Esophagus muscularis mucosa (tissue), 4 donors: ENCODE data around the gene BDH1. TPM values are rescaled to one million over a fixed set of nuclear protein-coding genes. Genes with fewer than 3 reads are reported as not detected.
"Not testable (repeated sequence)": the region's sequence is repeated elsewhere in the genome, so short reads cannot be mapped to it uniquely, and the experiment has no call there.

Source experiments
- DNase-seq: peaks from one replicate; pipeline ENCODE4 v3.0.0-alpha.2; 2017; ENCODE audit errors: extremely low spot score
- H3K27ac ChIP-seq, 4 donors: fragments of 200-600 bp; sonication (generic); replicated peaks in 1 of 4; 1 replicate in 3 of 4; 2 replicates in 1 of 4; pipeline ENCODE4 v1.5.1; 2016 to 2019; ENCODE audit warnings: mild to moderate bottlenecking in 1 of 4
- H3K27me3 ChIP-seq, 4 donors: fragments of 200-600 bp; sonication (generic); one replicate each; pipeline versions ENCODE4 v1.5.1 to v1.6.0; 2016 to 2019
- H3K36me3 ChIP-seq, 4 donors: fragments of 200-600 bp; sonication (generic); one replicate each; pipeline ENCODE4 v1.5.1; 2016 to 2019
- H3K4me1 ChIP-seq, 4 donors: fragments of 200-600 bp; sonication (generic); one replicate each; pipeline ENCODE4 v1.5.1; 2016 to 2019
- H3K4me3 ChIP-seq, 4 donors: fragments of 200-600 bp; sonication (generic); 1 replicate in 2 of 4; 2 replicates in 2 of 4; pipeline ENCODE4 v1.5.1; 2016 to 2019; ENCODE audit warnings: mild to moderate bottlenecking in 4 of 4, moderate library complexity in 1 of 4
- H3K9me3 ChIP-seq, 4 donors: fragments of 200-600 bp; sonication (generic); 1 replicate in 3 of 4; 2 replicates in 1 of 4; pipeline ENCODE4 v1.5.1; 2016 to 2019
- CTCF ChIP-seq, 3 experiments: fragments of 200-600 bp in 2 of 3; fragments of 450-650 bp in 1 of 3; sonication (generic) in 2 of 3; IDR thresholded peaks; one replicate each; pipeline ENCODE4 v1.5.1; 2017 to 2019; ENCODE audit warnings: antibody characterized with exemption in 3 of 3, mild to moderate bottlenecking in 2 of 3, moderate library complexity in 1 of 3
- EP300 ChIP-seq: sonication (generic); formaldehyde crosslinking; IDR thresholded peaks from one replicate; pipeline ENCODE4 v1.6.1; 2017; ENCODE audit warnings: antibody characterized with exemption
- POLR2A ChIP-seq: fragments of 450-650 bp; IDR thresholded peaks from one replicate; pipeline ENCODE4 v1.6.1; 2017; ENCODE audit warnings: antibody characterized with exemption, moderate library complexity, mild to moderate bottlenecking, low read depth
- POLR2AphosphoS5 ChIP-seq, 2 donors: sonication (generic); formaldehyde crosslinking; IDR thresholded peaks; one replicate each; pipeline ENCODE4 v1.6.1; 2017; ENCODE audit warnings: antibody characterized with exemption in 2 of 2
- WGBS: methylation state at CpG from one replicate; pipeline ENCODE4 v1.1.5; 2018; 5-methylcytosine and 5-hydroxymethylcytosine counted together
- intact Hi-C: fragments of 100-400 bp; cut with DNase I; formaldehyde crosslinking; loops from one replicate; pipeline ENCODE4 v1.15.1; 2023
- total RNA-seq, 4 donors: library from RNA; depleted of rRNA; stranded (reverse); fragments of >200 nt; gene quantifications; one replicate each; pipeline versions ENCODE4 v1.1.0 to v1.2.1, GENCODE V29; 2016

The BDH1 gene
- total RNA-seq, 4 donors from 2014 or later = 9.1 to 18.7 (median 14.6) TPM

- DNase-seq = no peak
- Histone ChIP-seq H3K27me3 (no peaks in the 10 kb centered on the region), H3K27ac (no peak overlapping the region), H3K4me1 (no peaks in the 10 kb centered on the region), H3K36me3 (peaks cover 0 to 5% (median 0%) of the 10 kb centered on the region in 4 donors), H3K9me3 (no peaks in the 10 kb centered on the region), H3K4me3 (no peak overlapping the region)
- TF ChIP-seq POLR2AphosphoS5 (IDR thresholded peaks at IDR 0.05) = no peak
- WGBS = 86% methylated on average over 13 of the region's 13 CpGs
- intact Hi-C loops = no loop called here
These were observed 33.8 kb upstream of the BDH1 start for GRCh38 chr3:197589545-197589944.

GRCh38 chr3:197586768-197587167, 31.0 kb upstream of the BDH1 start:
- H3K9me3 ChIP-seq, DNase-seq, H3K36me3 ChIP-seq, H3K4me1 ChIP-seq, H3K27ac ChIP-seq, H3K27me3 ChIP-seq, intact Hi-C loops, H3K4me3 ChIP-seq: not testable (repeated sequence)
- 90% methylated on average over 11 of the region's 11 CpGs for WGBS

- TF ChIP-seq CTCF (IDR thresholded peaks at IDR 0.05) = no peak
- TF ChIP-seq POLR2A = no peak
- TF ChIP-seq POLR2AphosphoS5 (IDR thresholded peaks at IDR 0.05) = no peak
- TF ChIP-seq EP300 = no peak
- Histone ChIP-seq H3K27ac (no peak overlapping the region), H3K27me3 (no peaks in the 10 kb centered on the region), H3K36me3 (no peaks in the 10 kb centered on the region), H3K9me3 (no peaks in the 10 kb centered on the region), H3K4me1 (no peaks in the 10 kb centered on the region), H3K4me3 (no peak overlapping the region)
- intact Hi-C loops = no loop called here
- DNase-seq = no peak
- WGBS = 93% methylated on average over 2 of the region's 2 CpGs
These were observed 30.4 kb upstream of the BDH1 start for GRCh38 chr3:197586181-197586580.

- intact Hi-C loops = no loop called here
- WGBS = 94% methylated on average over 5 of the region's 5 CpGs
- H3K27me3 ChIP-seq = no peaks in the 10 kb centered on the region
- no peaks in the 10 kb centered on the region for H3K9me3 ChIP-seq
- DNase-seq = no peak
- H3K27ac ChIP-seq = no peak overlapping the region
- H3K4me3 ChIP-seq = no peak overlapping the region
- no peak for TF ChIP-seq POLR2AphosphoS5 (IDR thresholded peaks at IDR 0.05)
- no peak for TF ChIP-seq POLR2A
- no peak for TF ChIP-seq CTCF (IDR thresholded peaks at IDR 0.05)
- no peak for TF ChIP-seq EP300
- no peaks in the 10 kb centered on the region for H3K4me1 ChIP-seq
- H3K36me3 ChIP-seq = peaks cover 0 to 4% (median 0%) of the 10 kb centered on the region in 4 donors
These were observed 29.0 kb upstream of the BDH1 start for GRCh38 chr3:197584733-197585132.

GRCh38 chr3:197583371-197583770, 27.6 kb upstream of the BDH1 start:
- DNase-seq = no peak
- TF ChIP-seq POLR2AphosphoS5 (IDR thresholded peaks at IDR 0.05) (no peak), EP300 (no peak), CTCF (IDR thresholded peaks at IDR 0.05) (no peak), POLR2A (no peak)
- Histone ChIP-seq H3K9me3 (no peaks in the 10 kb centered on the region), H3K27ac (no peak overlapping the region), H3K27me3 (no peaks in the 10 kb centered on the region), H3K4me1 (no peaks in the 10 kb centered on the region), H3K36me3 (peaks cover 0 to 8% (median 4%) of the 10 kb centered on the region in 4 donors), H3K4me3 (no peak overlapping the region)
- 92% methylated on average over 7 of the region's 7 CpGs for WGBS
- intact Hi-C loops = no loop called here

GRCh38 chr3:197580253-197580691, 24.5 kb upstream of the BDH1 start:
- no peak for TF ChIP-seq CTCF (IDR thresholded peaks at IDR 0.05)
- no peak for TF ChIP-seq POLR2AphosphoS5 (IDR thresholded peaks at IDR 0.05)
- TF ChIP-seq POLR2A = no peak
- no peak for TF ChIP-seq EP300
- no peaks in the 10 kb centered on the region for H3K9me3 ChIP-seq
- 80% methylated on average over 9 of the region's 9 CpGs for WGBS
- DNase-seq = no peak
- intact Hi-C loops = no loop called here
- no peaks in the 10 kb centered on the region for H3K4me1 ChIP-seq
- no peak overlapping the region for H3K4me3 ChIP-seq
- H3K27me3 ChIP-seq = no peaks in the 10 kb centered on the region
- no peak overlapping the region for H3K27ac ChIP-seq
- peaks cover 0 to 23% (median 12%) of the 10 kb centered on the region in 4 donors for H3K36me3 ChIP-seq
